Neural progenitor cell (in vitro differentiated cells): Measurements from ENCODE around the gene IL11RA. TPM values are rescaled to one million over a fixed set of nuclear protein-coding genes. Genes with fewer than 3 reads are reported as not detected.

Source experiments
- DNase-seq: peaks from one replicate; pipeline ENCODE4 v3.0.0-alpha.2; 2016; ENCODE audit warnings: low spot score
- H2AFZ ChIP-seq: fragments of 200-600 bp; sonication (generic); replicated peaks from 2 replicates; pipeline ENCODE4 v1.6.1; 2016; ENCODE audit warnings: antibody characterized with exemption
- H3F3A ChIP-seq: fragments of 200-600 bp; sonication (generic); 2 replicates; pipeline ENCODE4 v1.6.1; 2016; ENCODE audit warnings: antibody characterized with exemption, low read depth
- H3K27ac ChIP-seq: fragments of 200-600 bp; sonication (generic); 2 replicates; pipeline ENCODE4 v1.5.1; 2016; ENCODE audit warnings: mild to moderate bottlenecking
- H3K27me3 ChIP-seq: fragments of 200-600 bp; sonication (generic); 2 replicates; pipeline ENCODE4 v1.6.1; 2016; ENCODE audit warnings: mild to moderate bottlenecking, moderate library complexity
- H3K36me3 ChIP-seq: fragments of 200-600 bp; sonication (generic); 2 replicates; pipeline ENCODE4 v1.5.1; 2016
- H3K4me1 ChIP-seq: fragments of 200-600 bp; sonication (generic); 2 replicates; pipeline ENCODE4 v1.6.1; 2016; ENCODE audit warnings: mixed run types
- H3K4me2 ChIP-seq: fragments of 200-600 bp; sonication (generic); 2 replicates; pipeline ENCODE4 v1.6.1; 2016
- H3K4me3 ChIP-seq: fragments of 200-600 bp; sonication (generic); 2 replicates; pipeline ENCODE4 v1.5.1; 2016
- H3K79me2 ChIP-seq: fragments of 200-600 bp; sonication (generic); 2 replicates; pipeline ENCODE4 v1.6.1; 2016; ENCODE audit warnings: low read depth
- H3K9ac ChIP-seq: fragments of 200-600 bp; sonication (generic); 2 replicates; pipeline ENCODE4 v1.6.1; 2016
- H3K9me3 ChIP-seq: fragments of 200-600 bp; sonication (generic); 2 replicates; pipeline ENCODE4 v1.5.1; 2016; ENCODE audit warnings: low read depth
- H4K20me1 ChIP-seq: fragments of 200-600 bp; sonication (generic); 2 replicates; pipeline ENCODE4 v1.6.1; 2016; ENCODE audit warnings: low read depth
- H3K27ac Mint-ChIP-seq: 3 replicates; pipeline ENCODE4 v1.8.0; 2021; ENCODE audit warnings: mixed read lengths
- H3K27me3 Mint-ChIP-seq: 2 replicates; pipeline ENCODE4 v1.8.0; 2022; ENCODE audit warnings: low read depth, mild to moderate bottlenecking, inconsistent platforms, moderate library complexity, mixed read lengths; ENCODE audit not compliant: insufficient read depth
- H3K36me3 Mint-ChIP-seq: 3 replicates; pipeline ENCODE4 v1.8.0; 2021; ENCODE audit warnings: mixed read lengths
- H3K4me1 Mint-ChIP-seq: 3 replicates; pipeline ENCODE4 v1.8.0; 2021; ENCODE audit warnings: mixed read lengths
- H3K4me3 Mint-ChIP-seq: 3 replicates; pipeline ENCODE4 v1.8.0; 2021; ENCODE audit warnings: mild to moderate bottlenecking, moderate library complexity, mixed read lengths
- H3K9me3 Mint-ChIP-seq: 3 replicates; pipeline ENCODE4 v1.8.0; 2020; ENCODE audit warnings: mixed read lengths
- EZH2 ChIP-seq: fragments of 200-600 bp; sonication (generic); IDR thresholded peaks from 2 replicates; pipeline ENCODE4 v1.6.1; 2017; ENCODE audit warnings: antibody characterized with exemption, mild to moderate bottlenecking, moderate library complexity
- EZH2phosphoT487 ChIP-seq: fragments of 200-600 bp; sonication (generic); IDR thresholded peaks from 2 replicates; pipeline ENCODE4 v1.6.1; 2017; ENCODE audit warnings: antibody characterized with exemption
- total RNA-seq: library from RNA; depleted of rRNA; stranded (reverse); fragments of >200 nt; gene quantifications from 2 replicates; pipeline ENCODE4 v1.2.3, GENCODE V29; 2015; ENCODE audit warnings: low replicate concordance
- TF ChIP-seq, protein P1 (sequence below): fragments of 200-600 bp; sonication (generic); IDR thresholded peaks from 2 replicates; pipeline ENCODE4 v1.5.1; 2017; ENCODE audit warnings: antibody characterized with exemption, mild to moderate bottlenecking

IL11RA gene
- total RNA-seq, 1 donor from 2014 or later = 12.7 TPM

DNA sequence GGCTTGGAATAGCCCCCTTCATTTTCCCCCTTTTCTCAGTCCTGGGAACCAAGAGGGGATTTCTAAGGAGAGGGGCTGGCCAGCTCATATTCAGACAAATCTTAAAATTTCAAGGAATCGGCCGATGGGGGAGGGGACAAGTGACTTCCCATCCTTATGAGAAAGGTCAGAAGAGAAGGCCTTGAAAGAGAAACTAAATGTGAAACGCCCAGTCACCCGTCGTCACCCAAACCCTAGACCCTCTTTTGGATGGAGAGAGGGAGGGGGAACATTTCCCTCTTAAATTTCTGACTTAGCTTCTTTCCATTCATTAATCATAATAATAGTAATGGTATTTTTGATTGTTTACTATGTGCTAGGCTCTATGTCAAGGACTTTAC, 39.9 kb downstream of the IL11RA start:
- DNase-seq = no peak
- no peak overlapping the region for H3K27ac ChIP-seq
- Mint-ChIP-seq H3K4me3 (no peak overlapping the region), H3K27me3 (peaks cover 6% of the 10 kb centered on the region), H3K9me3 (peaks cover 3% of the 10 kb centered on the region), H3K4me1 (peaks cover 14% of the 10 kb centered on the region), H3K27ac (no peak overlapping the region), H3K36me3 (peaks cover 4% of the 10 kb centered on the region)
- H3F3A ChIP-seq = no peaks in the 10 kb centered on the region
- no peak overlapping the region for H2AFZ ChIP-seq
- no peaks in the 10 kb centered on the region for H3K27me3 ChIP-seq
- H3K79me2 ChIP-seq = no peaks in the 10 kb centered on the region
- TF ChIP-seq, protein P1, sequence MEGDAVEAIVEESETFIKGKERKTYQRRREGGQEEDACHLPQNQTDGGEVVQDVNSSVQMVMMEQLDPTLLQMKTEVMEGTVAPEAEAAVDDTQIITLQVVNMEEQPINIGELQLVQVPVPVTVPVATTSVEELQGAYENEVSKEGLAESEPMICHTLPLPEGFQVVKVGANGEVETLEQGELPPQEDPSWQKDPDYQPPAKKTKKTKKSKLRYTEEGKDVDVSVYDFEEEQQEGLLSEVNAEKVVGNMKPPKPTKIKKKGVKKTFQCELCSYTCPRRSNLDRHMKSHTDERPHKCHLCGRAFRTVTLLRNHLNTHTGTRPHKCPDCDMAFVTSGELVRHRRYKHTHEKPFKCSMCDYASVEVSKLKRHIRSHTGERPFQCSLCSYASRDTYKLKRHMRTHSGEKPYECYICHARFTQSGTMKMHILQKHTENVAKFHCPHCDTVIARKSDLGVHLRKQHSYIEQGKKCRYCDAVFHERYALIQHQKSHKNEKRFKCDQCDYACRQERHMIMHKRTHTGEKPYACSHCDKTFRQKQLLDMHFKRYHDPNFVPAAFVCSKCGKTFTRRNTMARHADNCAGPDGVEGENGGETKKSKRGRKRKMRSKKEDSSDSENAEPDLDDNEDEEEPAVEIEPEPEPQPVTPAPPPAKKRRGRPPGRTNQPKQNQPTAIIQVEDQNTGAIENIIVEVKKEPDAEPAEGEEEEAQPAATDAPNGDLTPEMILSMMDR = no peak
- TF ChIP-seq EZH2phosphoT487 (no peak), EZH2 (no peak)
- H3K9ac ChIP-seq = no peak overlapping the region
- no peaks in the 10 kb centered on the region for H3K9me3 ChIP-seq
- no peak overlapping the region for H3K4me3 ChIP-seq
- peaks cover 4% of the 10 kb centered on the region for H3K4me1 ChIP-seq
- no peak overlapping the region for H3K4me2 ChIP-seq
- no peaks in the 10 kb centered on the region for H3K36me3 ChIP-seq
- H4K20me1 ChIP-seq = no peaks in the 10 kb centered on the region

DNA sequence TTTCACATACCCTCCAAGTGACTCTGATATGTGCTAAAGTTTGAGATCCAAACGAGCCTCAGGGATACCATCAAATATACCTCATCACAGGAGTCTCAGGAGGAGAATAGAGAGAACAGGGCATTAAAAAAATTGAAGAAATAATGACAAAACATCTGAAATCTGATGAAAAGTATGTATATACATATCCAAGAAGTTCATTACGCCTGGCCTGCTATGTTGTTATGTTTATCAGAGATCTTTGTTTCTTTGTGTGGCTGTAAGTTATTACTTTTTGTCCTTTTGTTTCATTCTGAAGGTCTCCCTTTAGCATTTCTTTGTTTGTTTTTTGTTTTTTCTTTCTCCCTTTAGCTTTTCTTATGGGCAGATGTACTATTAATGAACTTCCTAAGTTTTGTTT, 41.6 kb downstream of the IL11RA start:
- Mint-ChIP-seq H3K27ac (no peak overlapping the region), H3K4me1 (no peaks in the 10 kb centered on the region), H3K36me3 (peaks cover 4% of the 10 kb centered on the region), H3K4me3 (no peak overlapping the region), H3K9me3 (peaks cover 3% of the 10 kb centered on the region), H3K27me3 (peaks cover 6% of the 10 kb centered on the region)
- H4K20me1 ChIP-seq = no peaks in the 10 kb centered on the region
- no peak overlapping the region for H3K9ac ChIP-seq
- peaks cover 4% of the 10 kb centered on the region for H3K4me1 ChIP-seq
- no peak overlapping the region for H2AFZ ChIP-seq
- H3K79me2 ChIP-seq = no peaks in the 10 kb centered on the region
- no peaks in the 10 kb centered on the region for H3K36me3 ChIP-seq
- no peaks in the 10 kb centered on the region for H3K9me3 ChIP-seq
- H3K4me2 ChIP-seq = no peak overlapping the region
- H3K27ac ChIP-seq = no peak overlapping the region
- DNase-seq = no peak
- TF ChIP-seq EZH2phosphoT487 (no peak), EZH2 (no peak)
- TF ChIP-seq, protein P1 = no peak
- peaks cover 13% of the 10 kb centered on the region for H3K27me3 ChIP-seq
- H3K4me3 ChIP-seq = no peak overlapping the region
- H3F3A ChIP-seq = no peaks in the 10 kb centered on the region

DNA sequence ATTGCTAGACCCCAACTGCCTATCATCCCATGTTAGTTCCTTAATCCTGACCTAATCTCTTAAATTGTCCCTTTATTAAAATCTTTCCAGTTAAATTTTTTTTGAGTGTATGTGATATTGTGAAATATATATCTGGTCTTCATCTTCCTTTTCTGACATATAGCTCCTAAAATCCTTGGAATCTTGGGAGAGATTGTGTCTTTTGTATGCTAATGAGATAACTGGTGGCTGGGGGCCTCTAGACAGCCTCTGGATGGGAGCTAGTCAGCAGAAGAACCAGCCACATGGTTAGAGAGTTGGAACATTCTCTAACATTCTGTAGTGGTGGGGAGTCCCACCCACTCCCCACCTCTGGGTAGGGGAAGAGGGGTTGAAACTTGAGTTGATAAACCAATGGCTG, 42.8 kb downstream of the IL11RA start:
- no peaks in the 10 kb centered on the region for H3K79me2 ChIP-seq
- Mint-ChIP-seq H3K27ac (no peak overlapping the region), H3K4me1 (no peaks in the 10 kb centered on the region), H3K27me3 (peaks cover 9% of the 10 kb centered on the region), H3K36me3 (peaks cover 2% of the 10 kb centered on the region), H3K4me3 (no peak overlapping the region), H3K9me3 (peaks cover 3% of the 10 kb centered on the region)
- H3K27ac ChIP-seq = no peak overlapping the region
- H3K27me3 ChIP-seq = peaks cover 26% of the 10 kb centered on the region
- DNase-seq = no peak
- H3K9ac ChIP-seq = no peak overlapping the region
- H3K4me3 ChIP-seq = no peak overlapping the region
- H3K4me2 ChIP-seq = no peak overlapping the region
- H3F3A ChIP-seq = no peaks in the 10 kb centered on the region
- H3K9me3 ChIP-seq = no peaks in the 10 kb centered on the region
- no peaks in the 10 kb centered on the region for H3K36me3 ChIP-seq
- no peak for TF ChIP-seq EZH2
- TF ChIP-seq, protein P1 = no peak
- TF ChIP-seq EZH2phosphoT487 = no peak
- H3K4me1 ChIP-seq = peaks cover 4% of the 10 kb centered on the region
- no peaks in the 10 kb centered on the region for H4K20me1 ChIP-seq
- H2AFZ ChIP-seq = no peak overlapping the region
